GM21619 (cell line): ENCODE measurements around the gene PGAM4.
"Not testable (repeated sequence)": the region's sequence is repeated elsewhere in the genome, so short reads cannot be mapped to it uniquely, and the experiment has no call there.

Experiments used
- ATAC-seq: cut with Tn5 transposase; IDR thresholded peaks from one replicate; pipeline ENCODE4 v1.9.1; 2021; ENCODE audit not compliant: unreplicated experiment

The PGAM4 gene

DNA sequence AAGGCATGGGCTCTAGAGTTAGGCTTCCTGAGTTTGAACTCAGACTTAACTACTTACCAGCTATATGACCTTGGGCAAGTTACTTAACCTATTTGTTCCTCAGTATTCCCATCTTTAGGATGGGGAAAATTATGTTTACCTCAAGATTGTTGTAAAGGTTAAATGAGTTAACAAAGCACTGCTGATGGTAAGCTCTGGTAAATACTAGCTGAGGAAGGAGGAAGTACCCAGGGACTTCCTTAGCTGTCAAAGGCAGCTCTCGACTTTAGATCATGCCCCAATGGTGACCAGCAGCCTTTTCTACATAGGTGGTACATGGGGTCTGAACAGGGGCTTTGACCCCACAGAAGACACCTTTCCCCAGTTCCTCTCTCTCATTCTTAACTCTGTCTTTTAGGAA, 38.9 kb downstream of the PGAM4 start:
- no peak for ATAC-seq

DNA sequence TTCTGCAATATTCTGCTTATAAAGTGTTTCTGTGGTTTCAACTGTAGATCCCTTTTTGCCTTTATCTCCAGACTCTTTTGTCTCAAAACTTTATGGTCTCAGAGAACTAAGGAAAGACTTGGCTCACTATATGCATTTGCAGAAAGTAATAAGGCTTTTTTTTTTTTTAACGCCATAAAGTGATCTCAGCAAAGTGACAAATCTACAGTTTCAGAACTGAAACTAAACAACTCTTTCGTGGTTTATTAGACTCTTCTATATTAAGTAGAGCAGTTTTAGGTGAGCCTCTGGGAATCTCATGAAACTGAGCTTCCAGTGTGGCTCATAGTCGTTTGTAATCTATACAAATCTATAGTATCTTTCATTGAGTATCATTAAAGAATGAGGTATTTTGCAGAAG, 43.7 kb downstream of the PGAM4 start:
- ATAC-seq: no peak

- ATAC-seq: no peak
Observed at GRCh38 chrX:77924320-77924859, 45.0 kb downstream of the PGAM4 start.

DNA sequence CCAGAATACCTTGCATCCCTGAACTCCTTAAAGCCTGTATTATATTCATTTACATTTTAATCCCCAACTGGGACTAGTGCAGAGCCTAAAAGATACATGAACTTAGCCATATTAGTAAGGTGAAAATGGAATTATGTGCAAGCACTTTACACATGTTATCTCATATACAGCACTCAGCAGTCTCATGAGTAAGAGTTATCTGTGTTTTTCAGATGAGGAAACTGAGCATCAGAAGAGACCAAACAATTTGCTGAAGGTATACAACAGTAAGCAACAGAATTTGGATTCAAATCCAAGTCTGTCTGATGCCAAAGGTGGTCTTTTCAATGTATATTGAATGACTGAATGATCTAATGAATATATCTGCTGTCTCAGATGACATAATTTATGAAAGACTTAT, 46.7 kb downstream of the PGAM4 start:
- ATAC-seq: no peak

DNA sequence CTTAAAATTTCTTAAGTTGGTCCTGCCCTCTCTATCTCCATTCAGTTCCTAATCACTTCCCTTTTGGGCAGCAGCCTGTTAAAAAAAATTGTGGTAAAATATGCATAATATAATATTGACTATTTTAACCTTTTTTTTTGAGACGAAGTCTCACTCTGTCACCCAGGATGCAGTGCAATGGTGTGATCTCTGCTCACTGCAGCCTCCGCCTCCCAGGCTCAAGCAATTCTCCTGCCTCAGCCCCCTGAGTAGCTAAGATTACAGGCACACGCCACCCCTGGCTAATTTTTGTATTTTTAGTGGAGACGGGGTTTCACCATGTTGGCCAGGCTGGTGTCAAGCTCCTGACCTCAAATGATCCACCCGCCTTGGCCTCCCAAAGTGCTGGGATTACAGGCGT, 50.1 kb downstream of the PGAM4 start:
- not testable (repeated sequence) for ATAC-seq

DNA sequence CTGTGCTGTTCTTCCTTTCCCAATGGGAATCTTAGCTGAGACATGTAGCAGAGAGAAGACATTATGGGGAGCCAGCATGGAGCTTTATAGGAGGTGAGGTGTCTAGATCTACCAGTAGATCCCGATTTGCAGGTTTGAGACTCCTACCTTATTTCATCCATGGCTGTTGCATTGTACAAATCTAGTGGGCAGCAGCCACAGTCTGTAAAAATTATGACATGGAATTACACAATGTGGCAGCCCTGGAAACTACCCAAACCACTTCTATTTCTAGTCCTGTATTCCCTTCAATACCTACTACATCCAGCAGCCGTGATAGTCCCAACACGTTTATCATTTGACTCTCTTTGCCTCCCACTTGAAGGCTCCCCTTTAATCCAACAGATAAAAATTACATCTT, 50.9 kb downstream of the PGAM4 start:
- no peak for ATAC-seq
